NB4 (cell line): Measurements from ENCODE around the gene THRAP3.

ENCODE experiments used
- CTCF ChIP-seq: IDR thresholded peaks from one replicate; pipeline ENCODE4 v1.5.1; 2012; ENCODE audit warnings: low read depth, low read length
- MAX ChIP-seq: IDR thresholded peaks from 2 replicates; pipeline ENCODE4 v1.6.1; 2011; ENCODE audit warnings: low read depth, low read length
- MYC ChIP-seq: IDR thresholded peaks from 2 replicates; pipeline ENCODE4 v1.6.1; 2011; ENCODE audit warnings: low read depth, low read length
- POLR2A ChIP-seq: IDR thresholded peaks from 2 replicates; pipeline ENCODE4 v1.6.1; 2011; ENCODE audit warnings: mild to moderate bottlenecking; ENCODE audit not compliant: insufficient read length; ENCODE audit errors: extremely low read depth

- TF ChIP-seq CTCF (no peak), POLR2A (no peak), MAX (no peak), MYC (no peak)
Measured at GRCh38 chr1:36232212-36233095, 8.2 kb downstream of the THRAP3 start.
